SH-SY5Y (cell line): ENCODE results near the gene LIN37.

ENCODE experiments used
- GATA2 ChIP-seq: IDR thresholded peaks from 2 replicates; pipeline ENCODE4 v1.6.1; 2011; ENCODE audit warnings: mild to moderate bottlenecking, low read depth, low read length
- GATA3 ChIP-seq: IDR thresholded peaks from 2 replicates; pipeline ENCODE4 v1.6.1; 2011; ENCODE audit warnings: low read depth, mild to moderate bottlenecking, low read length, moderate library complexity

DNA sequence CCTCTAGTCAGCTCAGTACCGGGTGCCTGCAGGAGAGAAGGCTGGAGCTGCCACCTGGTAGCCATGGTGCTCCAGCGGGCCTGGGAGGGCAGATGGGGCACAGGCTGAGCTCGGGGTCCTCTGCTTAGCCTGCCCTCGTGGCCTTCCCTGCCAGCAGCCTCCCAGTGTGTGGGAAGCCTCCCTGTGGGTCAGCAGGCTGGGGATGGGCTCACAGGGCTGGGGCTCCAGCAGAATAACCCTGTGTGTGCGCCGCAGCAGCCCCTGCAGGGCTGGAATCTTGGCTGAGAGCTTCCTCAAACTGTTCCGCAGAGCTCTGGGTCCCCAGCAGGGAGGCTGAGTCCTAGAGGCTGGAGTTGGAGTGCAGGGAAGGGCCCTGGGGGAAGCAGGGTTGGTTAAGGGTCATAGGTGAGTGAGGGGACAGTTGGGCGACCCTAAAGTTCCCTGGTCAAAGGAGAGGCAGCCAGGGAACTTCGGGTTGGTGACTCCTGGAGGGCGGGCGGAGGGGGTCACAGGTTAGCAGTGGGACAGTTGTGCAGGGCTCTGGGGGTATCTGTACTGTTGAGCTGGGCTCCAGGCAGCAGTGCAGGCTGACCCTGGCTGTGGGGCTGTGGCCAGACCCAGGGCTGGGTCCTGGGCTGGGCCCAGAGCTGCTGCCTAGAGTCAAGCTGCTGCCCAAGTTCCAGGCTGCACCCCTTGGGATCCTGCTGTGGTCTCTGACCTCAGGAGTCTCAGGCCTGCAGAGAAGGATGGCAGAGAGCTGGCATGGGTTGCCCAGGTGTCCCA, 41.0 kb downstream of the LIN37 start:
- TF ChIP-seq GATA2 (no peak), GATA3 (no peak)
